Keratinocyte (primary cell): ENCODE measurements around the gene ZNF148.

ENCODE experiments used
- EZH2 ChIP-seq: IDR thresholded peaks from one replicate; pipeline ENCODE4 v1.6.1; 2012; ENCODE audit warnings: inconsistent platforms, mild to moderate bottlenecking, low read length, moderate library complexity
- TF ChIP-seq, protein P1 (sequence below), 3 experiments: IDR thresholded peaks in 1 of 3; conservative IDR thresholded peaks in 1 of 3; optimal IDR thresholded peaks in 1 of 3; 2 replicates in 2 of 3; 3 replicates in 1 of 3; pipeline versions ENCODE3 to v1.5.1; 2011; ENCODE audit warnings: low read length in 3 of 3, mild to moderate bottlenecking in 3 of 3, moderate library complexity in 2 of 3, control low read depth in 1 of 3, inconsistent platforms in 1 of 3; ENCODE audit not compliant: insufficient read depth in 2 of 3; ENCODE audit errors: extremely low read depth in 1 of 3

DNA sequence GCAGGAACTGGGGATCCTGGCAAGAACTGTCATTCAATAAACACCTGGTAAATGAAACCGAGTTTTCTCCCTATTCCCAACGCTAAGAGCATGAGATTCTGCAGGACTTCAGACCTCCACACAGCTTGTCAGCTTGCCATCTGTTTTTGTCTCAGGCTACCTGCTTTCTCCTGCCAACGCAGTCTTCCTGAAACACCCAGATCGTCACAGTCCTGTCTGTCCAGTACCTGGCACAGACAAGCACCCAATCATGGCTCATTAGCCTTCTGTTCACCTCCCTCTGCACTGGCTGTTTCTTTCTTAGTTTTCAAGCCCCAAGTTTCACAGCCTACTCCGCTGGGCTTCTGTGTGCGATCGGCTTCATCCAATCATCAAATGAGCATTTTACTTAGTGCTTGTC lies 167.6 kb downstream of the ZNF148 start:
- TF ChIP-seq, protein P1, sequence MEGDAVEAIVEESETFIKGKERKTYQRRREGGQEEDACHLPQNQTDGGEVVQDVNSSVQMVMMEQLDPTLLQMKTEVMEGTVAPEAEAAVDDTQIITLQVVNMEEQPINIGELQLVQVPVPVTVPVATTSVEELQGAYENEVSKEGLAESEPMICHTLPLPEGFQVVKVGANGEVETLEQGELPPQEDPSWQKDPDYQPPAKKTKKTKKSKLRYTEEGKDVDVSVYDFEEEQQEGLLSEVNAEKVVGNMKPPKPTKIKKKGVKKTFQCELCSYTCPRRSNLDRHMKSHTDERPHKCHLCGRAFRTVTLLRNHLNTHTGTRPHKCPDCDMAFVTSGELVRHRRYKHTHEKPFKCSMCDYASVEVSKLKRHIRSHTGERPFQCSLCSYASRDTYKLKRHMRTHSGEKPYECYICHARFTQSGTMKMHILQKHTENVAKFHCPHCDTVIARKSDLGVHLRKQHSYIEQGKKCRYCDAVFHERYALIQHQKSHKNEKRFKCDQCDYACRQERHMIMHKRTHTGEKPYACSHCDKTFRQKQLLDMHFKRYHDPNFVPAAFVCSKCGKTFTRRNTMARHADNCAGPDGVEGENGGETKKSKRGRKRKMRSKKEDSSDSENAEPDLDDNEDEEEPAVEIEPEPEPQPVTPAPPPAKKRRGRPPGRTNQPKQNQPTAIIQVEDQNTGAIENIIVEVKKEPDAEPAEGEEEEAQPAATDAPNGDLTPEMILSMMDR (optimal IDR thresholded peaks at IDR 0.05 in 1 of 3, IDR thresholded peaks at IDR 0.05 in 1 of 3, conservative IDR thresholded peaks at IDR 0.05 in 1 of 3; ENCODE audit: extremely low read depth in 1 of 3, insufficient read depth in 2 of 3, low read length in 3 of 3): no peak
- no peak for TF ChIP-seq EZH2
